Activated naive CD8-positive, alpha-beta T cell treated with anti-CD3 and anti-CD28 coated beads, Interleukin-2, amount 50 U/mL, for 16 hours (primary cell): ENCODE data around the gene ARHGEF10L.

Experiments
- DNase-seq: peaks from one replicate; pipeline ENCODE4 v3.0.0-alpha.2; 2020; ENCODE audit warnings: low read depth, low spot score

ARHGEF10L gene

DNA sequence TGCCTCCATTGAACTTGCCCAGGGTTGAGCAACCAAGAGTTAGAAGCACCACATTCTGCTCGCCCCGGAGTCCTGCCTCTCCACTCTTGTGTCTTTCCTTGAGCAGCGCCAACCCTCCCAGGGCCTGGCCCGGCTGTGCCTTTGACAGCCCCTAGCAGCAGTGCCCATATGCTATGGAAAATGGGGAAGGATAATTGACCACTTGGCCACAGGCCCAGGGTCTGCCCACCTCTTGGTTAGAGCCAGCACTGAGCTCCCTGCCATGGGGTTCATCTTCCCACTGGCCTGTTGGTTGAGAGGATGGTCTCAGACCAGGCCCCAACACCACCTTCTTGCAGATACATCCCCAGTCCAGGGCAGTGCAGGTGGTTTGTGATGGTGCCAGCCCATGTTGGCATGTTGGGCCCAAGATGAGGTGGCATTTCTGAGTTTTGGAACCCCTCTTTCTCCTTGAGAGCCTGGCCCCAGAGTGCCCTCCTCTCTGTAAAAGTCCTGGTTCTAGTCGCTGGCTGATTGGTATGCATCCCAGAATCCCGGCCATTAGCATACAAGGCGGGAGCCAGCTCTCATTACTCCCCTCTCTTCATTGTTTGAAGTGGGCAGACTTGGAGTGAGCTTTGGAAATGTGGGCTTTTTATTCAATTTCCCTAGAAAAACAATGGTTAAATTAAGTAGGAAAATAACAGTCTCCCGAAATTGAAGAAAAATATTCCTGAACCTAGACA lies 7.6 kb downstream of the ARHGEF10L start:
- no peak for DNase-seq

DNA sequence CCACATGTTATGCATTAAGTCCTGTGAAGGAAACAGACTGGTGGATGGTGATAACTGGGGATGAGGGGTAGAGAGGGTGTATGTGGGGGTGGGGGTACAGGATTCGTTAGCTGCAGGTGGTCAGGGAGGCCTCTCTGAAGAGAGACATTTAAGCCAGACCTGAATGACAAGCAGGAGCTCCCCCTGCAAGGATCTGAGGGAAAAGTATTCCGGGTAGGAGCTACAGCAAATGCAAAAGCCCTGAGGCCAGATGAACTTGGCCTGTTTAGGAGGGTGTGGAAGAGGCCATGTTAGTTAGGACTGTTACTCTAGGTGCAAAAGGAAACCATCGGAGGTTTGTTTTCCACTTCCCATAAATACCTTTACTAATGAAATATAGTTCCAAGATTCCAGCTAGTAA lies 9.9 kb downstream of the ARHGEF10L start:
- DNase-seq = no peak

DNA sequence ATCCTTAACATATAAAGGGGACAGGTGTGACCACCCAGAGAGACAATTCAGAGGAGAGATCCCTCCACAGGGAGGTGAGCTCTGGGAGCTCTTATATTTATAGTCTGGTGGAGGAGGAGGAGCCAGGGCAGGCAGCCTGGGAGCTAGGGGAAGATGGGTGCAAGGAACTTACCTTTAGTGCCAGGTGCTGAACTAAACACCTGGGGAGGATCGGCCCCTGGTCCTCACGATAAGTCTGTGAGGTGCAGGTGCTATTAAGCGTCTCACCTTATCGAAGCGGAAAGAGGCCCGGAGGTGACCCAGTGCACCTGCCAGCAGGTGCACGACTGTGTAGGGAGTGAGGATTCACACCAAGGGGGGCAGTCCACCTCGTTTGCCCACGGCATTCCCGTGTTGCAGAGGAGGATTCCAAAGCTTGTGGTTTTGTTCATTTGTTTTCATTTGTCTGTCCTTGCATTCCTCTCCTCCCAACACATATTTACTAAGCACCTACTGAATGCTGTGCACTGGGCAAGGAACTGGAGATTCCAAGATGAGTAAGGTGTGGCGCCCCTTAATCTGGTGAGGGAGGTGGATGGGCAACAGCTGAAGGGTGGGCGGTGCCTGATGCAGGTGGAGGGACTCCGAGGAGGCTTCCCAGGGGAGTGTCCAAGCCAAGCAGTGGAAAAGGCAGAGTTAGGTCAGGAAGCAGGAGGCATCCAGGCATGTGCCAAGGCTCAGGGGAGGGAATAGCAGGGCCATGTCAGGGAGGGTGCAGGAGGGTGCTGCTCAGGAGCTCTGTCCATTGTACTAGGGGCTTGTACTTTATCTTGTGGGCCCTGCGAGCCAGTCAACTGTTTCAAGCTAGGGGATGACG lies 11.5 kb downstream of the ARHGEF10L start:
- no peak for DNase-seq

DNA sequence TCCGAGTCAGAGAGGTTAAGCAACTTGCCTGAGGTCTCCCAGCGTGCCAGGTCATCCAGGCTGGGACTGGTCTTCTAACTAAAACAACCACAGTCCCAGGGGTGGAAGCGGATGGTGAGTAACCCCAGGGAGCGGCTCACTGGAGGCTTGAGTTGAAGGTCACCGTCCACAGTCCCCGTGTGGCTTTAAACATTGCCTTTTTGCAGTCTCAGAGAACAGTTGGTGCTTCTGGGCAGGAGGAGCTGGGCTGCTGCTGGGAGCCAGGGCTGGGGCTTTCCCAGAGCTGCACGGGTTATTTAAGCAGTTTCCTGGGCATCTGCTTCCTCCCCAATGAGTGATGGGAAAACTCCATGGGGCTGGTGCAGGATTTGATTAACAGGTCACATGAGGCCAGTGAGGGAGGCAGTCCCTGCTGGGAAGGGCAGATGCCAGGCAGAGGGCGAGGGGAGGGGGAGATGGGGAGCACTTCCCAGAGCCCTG lies 12.3 kb downstream of the ARHGEF10L start:
- no peak for DNase-seq

DNA sequence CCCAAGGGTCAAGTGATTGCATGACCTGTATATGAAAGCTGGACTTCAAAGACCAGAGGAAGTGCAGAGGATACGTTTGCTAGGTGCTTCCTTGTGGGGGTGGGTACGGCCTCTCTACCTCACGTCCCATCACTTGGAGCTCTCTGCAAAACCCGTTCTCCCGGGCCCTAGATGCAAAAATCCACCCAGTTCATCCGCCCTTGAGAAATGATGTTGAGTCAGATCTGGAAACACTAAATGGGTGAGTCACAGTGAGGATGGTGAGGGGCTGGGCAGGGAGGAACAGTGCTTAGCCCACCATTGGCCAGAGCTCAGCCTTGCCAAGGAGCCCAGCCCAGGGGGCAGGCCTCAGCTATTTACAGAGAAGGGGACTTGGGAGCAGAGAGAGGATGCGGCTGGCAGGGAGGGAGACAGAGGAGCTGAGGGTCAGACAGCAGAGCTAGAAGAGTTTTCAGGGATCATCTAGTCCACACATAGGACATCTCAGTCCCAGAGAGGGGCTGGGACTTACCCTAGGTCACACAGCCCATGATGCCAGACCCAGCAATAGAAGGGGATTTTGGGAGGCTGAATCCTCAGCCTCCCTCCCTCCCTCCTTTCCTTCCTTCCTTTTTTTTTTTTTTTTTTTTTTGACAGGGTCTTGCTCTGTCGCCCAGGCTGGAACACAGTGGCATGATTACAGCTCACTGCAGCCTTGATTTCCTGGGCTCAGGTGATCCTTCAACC lies 14.6 kb downstream of the ARHGEF10L start:
- DNase-seq = no peak

DNA sequence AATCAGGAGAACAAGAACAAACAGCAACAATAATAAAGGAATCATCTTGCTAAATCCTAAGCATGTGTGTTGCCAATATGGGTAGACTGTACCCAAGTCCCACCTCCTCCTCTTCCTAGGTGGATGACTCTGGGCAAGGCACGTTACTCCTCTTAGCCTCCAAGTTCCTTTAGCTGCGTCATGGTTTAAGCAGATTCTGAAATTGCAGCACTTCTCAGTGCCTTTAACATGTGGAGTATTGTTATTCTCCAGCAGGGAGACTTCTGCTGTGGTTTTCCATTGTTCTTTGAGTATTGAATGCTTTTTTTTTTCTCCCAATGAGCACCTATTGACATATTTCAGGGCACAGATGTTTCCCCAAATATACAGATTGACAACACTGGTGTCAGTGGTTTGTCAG lies 15.5 kb downstream of the ARHGEF10L start:
- DNase-seq = no peak

DNA sequence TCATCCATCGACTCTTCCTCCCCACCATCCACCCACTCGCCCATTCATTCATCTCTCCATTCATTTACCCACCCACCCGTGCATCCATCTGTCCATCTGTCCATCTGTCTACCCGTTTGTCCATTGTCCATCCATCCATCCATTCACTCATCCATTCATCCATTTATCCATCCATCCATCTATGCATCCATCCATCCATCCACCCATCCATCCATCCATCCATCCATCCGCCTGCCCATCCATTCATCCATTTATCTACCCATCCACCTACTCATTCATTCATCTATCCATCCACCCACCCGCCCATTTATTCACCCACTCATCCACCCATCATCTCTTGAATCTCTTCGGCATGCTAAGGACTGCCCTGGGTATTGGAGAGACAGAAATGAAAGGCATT lies 18.5 kb downstream of the ARHGEF10L start:
- no peak for DNase-seq

DNA sequence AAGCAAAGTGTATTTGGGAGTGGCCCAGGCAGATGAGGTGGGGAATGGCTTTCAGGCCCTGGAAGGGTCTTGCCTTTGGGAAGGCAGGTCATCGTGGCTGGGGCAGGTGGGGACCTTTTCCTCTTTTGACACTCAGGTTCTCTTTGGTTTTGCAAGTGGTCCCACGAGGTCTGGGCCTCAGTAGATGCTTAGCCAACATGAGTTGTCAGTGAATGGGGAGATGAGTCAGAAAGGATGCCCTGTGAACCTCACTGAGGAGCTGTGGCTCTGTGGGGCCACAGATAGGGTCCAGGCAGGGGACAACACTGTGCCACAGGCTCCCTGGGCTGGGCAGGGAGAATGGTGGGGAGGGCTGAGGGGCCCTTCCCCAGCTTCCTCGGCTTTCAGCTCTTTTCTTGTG lies 19.0 kb downstream of the ARHGEF10L start:
- no peak for DNase-seq

DNA sequence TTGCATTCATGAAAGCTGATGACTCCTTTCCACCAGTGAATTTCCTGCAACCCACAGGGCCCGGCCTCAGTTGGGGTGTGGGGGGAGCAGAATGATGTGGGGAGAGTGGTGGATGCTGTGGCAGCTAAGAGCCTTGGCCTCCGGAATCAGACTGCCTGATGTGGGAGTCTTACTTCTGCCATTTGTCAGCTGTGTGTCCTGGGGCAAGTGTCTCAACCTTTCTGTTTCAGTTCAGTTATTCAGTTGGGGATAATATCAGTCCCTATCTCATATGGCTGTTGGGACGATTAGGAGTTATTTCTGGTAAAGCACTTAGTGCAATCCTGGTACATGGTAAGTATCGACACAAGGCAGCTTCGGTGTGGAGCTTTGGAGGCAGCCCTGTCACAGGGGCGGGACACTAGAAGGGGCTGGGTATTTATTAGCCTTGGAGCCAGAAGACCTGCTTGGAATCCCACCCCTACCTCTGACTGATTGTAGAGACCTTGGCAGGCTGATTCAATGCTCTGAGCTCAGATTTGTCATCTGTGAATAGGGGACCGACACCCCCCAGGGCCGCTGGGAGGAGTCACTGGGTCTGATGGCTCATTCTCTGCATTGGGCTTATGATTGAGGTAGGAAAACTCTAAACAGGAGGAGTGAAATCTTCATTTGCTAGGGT lies 19.6 kb downstream of the ARHGEF10L start:
- no peak for DNase-seq

DNA sequence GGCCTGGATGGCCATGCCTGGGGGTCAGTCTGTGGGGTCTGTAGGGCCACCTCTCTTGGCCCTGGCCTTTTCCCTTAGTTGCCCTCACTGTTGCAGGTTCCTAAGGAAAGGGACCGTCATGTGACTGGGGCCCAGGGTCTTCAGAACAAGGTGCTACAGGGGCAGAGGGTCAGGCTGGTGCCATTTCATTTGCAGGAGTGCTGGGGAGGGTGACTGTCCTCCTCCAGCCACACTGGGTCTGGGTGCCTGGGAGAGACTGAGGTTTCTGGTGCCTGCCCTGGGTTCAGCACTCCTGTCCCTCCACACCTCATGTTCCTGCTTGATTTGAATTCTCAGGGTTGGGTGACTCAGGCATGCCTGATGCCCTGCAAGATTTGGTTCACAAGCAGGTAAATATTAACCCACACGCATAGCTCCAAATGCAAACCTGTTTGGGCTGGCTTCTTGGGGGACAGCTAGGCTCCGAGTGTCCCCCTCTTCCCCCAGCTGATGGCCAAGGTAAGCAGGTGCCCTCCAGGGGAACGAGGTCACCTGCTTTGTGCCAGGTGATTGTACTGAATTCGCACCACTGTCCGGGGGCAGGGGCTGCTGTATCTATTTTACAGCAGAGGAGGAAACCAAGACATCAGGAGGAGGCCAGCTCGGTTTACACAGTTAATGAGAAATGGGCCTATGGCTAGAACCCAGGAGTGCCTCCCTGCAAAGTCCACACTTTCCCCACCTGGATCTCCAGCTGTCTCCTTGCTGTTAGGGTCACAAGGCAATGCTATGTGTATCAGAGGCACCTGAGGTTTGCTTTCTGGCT lies 20.3 kb downstream of the ARHGEF10L start:
- no peak for DNase-seq

DNA sequence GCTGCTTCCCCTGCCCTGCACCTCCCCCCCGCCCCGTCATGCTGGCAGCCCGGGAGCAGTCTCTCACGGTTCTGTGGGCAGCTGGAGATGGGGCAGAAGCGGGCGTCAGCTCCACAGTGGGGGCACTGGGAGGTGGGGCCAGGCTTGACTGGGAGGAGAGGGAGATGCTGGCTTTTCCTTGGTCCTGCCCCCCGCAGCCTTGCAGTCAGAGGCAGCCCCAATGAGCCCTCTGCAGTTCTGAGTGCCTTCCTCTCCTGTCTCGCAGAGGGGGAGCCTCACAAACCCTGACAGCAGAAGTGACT lies 21.7 kb downstream of the ARHGEF10L start:
- DNase-seq = no peak

DNA sequence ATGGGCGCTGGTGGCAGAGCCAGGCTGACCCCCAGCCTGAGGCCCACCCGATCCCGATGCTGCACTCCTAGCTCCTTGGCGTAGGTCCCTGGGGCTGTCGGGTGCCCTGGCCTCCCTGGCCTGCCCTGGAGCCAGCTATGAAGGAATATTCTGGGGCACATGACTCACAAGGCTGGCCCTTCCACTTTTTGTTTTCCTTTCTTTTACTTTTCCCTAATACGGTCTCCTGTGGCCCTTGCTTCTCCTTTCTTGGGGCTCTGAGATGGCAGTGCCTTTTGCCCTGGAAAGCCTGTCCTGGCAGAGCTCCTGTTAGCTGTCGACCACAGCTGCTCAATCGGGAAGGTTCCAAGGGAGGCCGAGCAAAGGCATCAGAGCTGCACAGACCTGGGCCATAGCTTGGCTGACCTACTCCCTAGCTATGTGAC lies 22.1 kb downstream of the ARHGEF10L start:
- DNase-seq = no peak

DNA sequence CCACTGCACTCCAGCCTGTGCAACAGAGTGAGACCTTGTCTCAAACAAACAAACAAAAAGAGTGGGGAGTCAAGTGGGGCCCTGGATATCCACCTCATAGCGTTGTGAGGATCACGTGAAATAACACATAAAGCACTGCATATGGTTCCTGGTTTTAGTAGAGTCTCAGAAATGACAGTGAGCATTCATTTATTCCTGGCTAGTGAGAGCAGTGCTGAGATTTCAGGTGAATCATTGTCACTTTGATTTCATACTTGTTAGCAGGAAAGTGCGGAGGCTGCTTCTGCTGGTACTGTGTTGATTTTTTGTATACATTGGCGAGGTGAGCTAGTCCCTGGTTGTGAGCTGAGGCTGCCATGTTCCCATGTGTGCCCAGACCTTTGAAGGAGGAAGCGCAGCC lies 22.9 kb downstream of the ARHGEF10L start:
- DNase-seq = no peak

DNA sequence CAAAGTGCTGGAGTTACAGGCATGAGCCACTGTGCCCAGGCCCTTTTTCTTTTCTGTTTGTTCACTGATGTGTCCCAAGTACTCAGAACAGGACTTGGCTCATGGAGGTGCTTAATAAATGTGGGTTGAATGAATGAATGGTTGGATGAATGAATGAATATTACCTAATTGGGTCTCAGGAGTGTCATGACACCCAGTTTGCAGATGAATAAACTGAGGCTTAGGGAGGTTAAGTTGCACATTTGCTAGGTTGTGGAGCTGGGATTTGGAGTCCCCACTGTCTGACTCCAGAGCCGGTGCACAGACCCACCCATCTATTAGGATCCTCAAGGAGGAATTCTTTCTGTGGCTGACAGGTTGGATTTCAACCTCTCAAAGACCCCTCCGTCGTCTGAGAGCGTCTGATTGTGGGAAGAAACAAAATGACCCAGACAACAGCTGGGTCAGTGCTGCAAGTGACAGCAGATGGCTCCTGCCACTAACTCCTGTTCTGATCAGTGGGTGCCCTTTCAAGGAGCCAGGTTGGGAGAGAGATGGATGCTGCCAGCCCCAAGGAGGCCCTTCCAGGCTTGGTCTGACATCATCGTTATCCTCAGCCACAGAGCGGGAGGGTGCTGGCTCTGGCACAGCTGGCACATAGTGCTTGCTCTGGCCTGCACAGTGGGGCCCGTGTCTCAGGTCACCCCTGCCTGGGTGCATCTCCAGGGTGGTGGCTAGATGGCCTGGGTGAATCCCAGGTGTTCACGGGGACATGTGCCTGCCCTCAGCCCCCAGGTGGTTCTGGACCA lies 24.2 kb downstream of the ARHGEF10L start:
- DNase-seq = no peak

DNA sequence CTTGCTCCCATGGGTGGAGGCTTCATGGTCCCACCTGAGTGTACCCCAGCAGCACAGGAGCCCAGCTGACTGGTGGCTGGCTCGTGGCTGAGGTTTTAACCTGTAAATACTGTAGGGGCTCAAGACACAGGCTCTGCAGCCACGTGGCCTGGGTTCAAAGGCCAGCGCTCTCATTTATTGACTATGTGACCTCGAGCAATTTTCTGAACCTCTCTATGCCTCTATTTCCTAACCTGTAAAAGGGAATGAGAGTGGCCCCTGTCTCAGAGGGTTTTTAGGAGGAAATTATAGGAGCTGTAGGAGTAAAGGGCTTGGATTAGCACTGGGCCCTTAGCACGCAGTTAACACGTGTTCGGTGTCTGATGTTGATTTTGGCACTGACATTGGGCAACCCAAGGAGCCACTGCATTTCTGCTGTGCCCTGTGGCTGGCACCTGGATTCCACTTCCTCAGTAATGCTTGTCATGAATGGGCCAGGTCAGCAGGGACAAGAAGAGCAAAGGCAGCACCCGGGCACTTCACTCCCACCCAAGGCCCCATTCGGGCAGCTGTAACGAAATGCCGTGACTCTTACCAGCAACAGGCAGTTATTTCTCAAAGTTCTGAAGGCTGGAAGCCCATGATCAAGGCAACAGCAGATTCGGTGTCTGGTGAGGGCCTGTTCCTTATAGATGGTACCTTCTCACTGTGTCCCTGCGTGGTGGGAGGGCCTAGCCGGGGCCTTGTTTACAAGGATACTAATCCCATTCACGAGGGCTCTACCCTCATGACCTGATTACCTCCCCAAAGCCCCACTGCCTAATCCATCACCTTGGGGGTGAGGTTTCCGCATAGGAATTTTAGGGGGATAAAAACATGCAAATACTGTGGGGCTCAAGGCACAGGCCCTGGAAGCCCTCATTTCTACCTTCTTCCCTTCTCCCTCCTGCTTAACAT lies 25.2 kb downstream of the ARHGEF10L start:
- DNase-seq = no peak

DNA sequence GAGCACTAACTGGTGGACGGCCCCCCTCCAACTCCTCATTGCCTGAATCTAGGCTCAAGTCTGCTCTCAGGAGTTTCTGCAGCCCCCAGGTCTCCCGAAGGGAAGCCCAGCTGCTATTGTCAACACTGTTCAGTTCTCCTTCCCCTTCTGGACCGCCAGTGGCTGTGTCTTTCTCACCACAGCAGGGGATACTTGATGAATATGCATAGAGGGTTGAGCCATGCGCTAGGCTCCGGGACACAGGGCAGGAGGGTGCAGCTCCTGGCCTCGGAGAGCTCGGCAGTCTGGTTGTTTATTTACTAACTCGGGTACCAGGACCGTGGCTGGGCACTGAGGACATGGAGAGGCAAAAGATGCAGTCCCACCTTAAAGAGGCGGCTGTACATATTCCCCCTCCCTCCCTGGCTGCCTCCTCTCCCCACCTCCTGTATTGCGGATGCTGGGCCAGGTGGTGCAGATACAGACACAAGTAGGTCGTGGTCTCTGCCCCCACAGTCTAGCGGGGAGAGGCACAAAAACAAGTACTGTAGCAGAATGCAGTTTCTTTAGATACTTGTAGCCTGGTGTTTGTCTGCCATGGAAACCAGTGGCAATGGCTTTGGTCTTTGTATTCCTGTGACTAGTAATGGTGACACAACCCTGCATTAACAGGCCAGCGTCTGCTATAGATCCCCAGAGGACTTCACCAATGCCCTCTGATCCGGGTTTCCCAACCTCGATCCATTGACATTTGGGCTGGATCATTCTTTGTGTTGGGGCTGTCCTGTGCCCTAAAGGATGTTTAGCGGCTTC lies 26.2 kb downstream of the ARHGEF10L start:
- DNase-seq = no peak

DNA sequence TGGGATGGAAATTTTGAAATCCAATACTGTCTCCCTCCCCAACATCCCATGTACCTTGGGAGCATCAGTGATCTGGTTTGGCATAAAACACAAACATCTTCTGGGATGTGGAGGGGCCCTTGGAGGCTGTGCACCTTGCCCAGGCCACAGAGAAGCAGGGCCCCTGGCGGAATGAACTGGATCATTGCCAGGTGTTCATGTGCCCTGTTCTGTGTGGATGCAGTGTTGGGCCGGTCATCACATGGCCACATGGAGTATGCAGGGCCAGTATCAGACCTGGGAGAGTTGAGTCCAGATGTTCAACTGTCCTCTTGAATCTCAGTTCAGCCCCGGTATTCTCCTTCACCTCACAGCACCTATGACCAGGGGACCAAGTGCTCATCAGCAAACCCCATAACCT lies 26.9 kb downstream of the ARHGEF10L start:
- DNase-seq = no peak

DNA sequence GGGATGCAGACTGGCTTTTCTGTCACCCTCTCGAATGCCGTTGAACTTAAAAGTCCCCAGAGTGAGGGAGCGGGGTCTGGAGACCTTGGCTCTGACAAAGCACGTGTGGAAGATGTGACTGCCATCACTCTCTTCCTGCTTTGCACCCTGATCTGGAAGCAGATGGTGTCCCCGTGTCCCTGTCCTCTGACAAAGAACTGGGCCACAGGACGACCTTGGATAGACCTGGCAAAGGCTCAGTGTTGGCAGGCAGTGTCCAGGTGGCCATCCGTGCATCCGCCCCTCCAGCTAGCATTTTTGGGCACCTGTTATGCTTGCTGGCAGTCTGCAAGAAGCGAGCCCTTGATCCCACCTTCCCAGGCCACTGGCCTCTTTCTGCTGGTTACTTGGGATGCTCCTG lies 27.4 kb downstream of the ARHGEF10L start:
- DNase-seq = no peak
